Keratinocyte (primary cell): ENCODE measurements around the gene FGF11.

ENCODE experiments used
- EZH2 ChIP-seq: IDR thresholded peaks from one replicate; pipeline ENCODE4 v1.6.1; 2012; ENCODE audit warnings: inconsistent platforms, mild to moderate bottlenecking, low read length, moderate library complexity
- TF ChIP-seq, protein P1 (sequence below), 3 experiments: IDR thresholded peaks in 1 of 3; conservative IDR thresholded peaks in 1 of 3; optimal IDR thresholded peaks in 1 of 3; 2 replicates in 2 of 3; 3 replicates in 1 of 3; pipeline versions ENCODE3 to v1.5.1; 2011; ENCODE audit warnings: low read length in 3 of 3, mild to moderate bottlenecking in 3 of 3, moderate library complexity in 2 of 3, control low read depth in 1 of 3, inconsistent platforms in 1 of 3; ENCODE audit not compliant: insufficient read depth in 2 of 3; ENCODE audit errors: extremely low read depth in 1 of 3

DNA sequence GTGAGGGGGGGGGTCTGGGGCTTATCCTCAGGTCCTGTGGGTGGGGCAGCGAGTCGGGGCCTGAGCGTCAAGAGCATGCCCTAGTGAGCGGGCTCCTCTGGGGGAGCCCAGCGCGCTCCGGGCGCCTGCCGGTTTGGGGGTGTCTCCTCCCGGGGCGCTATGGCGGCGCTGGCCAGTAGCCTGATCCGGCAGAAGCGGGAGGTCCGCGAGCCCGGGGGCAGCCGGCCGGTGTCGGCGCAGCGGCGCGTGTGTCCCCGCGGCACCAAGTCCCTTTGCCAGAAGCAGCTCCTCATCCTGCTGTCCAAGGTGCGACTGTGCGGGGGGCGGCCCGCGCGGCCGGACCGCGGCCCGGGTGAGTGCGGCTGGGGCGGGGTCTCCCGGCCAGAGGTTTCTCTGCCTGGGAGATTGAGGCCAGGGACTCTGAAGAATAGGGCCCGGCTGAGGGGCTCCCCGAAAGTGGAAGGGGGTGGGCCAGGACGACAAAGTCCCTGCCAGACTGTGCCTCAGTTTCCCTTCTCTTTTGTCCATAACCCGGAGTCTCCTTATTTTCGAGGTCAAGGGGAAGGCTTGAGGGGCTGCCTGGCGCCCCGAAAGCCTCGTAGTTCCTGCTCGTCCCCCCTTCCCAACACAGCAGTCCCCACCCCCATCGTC is at the start of gene FGF11:
- no peak for TF ChIP-seq EZH2
- TF ChIP-seq, protein P1, sequence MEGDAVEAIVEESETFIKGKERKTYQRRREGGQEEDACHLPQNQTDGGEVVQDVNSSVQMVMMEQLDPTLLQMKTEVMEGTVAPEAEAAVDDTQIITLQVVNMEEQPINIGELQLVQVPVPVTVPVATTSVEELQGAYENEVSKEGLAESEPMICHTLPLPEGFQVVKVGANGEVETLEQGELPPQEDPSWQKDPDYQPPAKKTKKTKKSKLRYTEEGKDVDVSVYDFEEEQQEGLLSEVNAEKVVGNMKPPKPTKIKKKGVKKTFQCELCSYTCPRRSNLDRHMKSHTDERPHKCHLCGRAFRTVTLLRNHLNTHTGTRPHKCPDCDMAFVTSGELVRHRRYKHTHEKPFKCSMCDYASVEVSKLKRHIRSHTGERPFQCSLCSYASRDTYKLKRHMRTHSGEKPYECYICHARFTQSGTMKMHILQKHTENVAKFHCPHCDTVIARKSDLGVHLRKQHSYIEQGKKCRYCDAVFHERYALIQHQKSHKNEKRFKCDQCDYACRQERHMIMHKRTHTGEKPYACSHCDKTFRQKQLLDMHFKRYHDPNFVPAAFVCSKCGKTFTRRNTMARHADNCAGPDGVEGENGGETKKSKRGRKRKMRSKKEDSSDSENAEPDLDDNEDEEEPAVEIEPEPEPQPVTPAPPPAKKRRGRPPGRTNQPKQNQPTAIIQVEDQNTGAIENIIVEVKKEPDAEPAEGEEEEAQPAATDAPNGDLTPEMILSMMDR (optimal IDR thresholded peaks at IDR 0.05 in 1 of 3, IDR thresholded peaks at IDR 0.05 in 1 of 3, conservative IDR thresholded peaks at IDR 0.05 in 1 of 3; ENCODE audit: extremely low read depth in 1 of 3, insufficient read depth in 2 of 3, low read length in 3 of 3): no peak
